Measurements from ENCODE around the gene CACNA2D3.

The CACNA2D3 gene

GRCh38 chr3:54311211-54311747, 188.9 kb downstream of the CACNA2D3 start:
- no peak overlapping the region for H3K4me3 ChIP-seq (ENCODE audit: low read length in 2 of 2)
- no peaks in the 10 kb centered on the region for H3K9me3 ChIP-seq (ENCODE audit: control insufficient read depth in 2 of 2, low read length in 2 of 2)
- no peaks in the 10 kb centered on the region for H3K4me1 ChIP-seq (ENCODE audit: control insufficient read depth in 2 of 2, insufficient read depth in 2 of 2, low read length in 2 of 2)
- no peak overlapping the region for H3K9ac ChIP-seq (ENCODE audit: low read depth in 1 of 2, low read length in 2 of 2)
- no peaks in the 10 kb centered on the region for H3K36me3 ChIP-seq (ENCODE audit: control insufficient read depth in 2 of 2, insufficient read depth in 2 of 2, low read length in 2 of 2)
- H3K27me3 ChIP-seq (ENCODE audit: control insufficient read depth in 2 of 2, insufficient read depth in 2 of 2, low read length in 2 of 2) = peaks cover 0 to 5% of the 10 kb centered on the region in 2 donors
- H3K27ac ChIP-seq (ENCODE audit: low read depth in 2 of 2, low read length in 2 of 2) = no peak overlapping the region

- Histone ChIP-seq H3K4me3 (ENCODE audit: low read length in 2 of 2) (no peak overlapping the region), H3K9me3 (ENCODE audit: control insufficient read depth in 2 of 2, low read length in 2 of 2) (no peaks in the 10 kb centered on the region)
Measured at GRCh38 chr3:54312156-54312899, 190.0 kb downstream of the CACNA2D3 start.

GRCh38 chr3:54313418-54313817, 191.1 kb downstream of the CACNA2D3 start:
- H3K9ac ChIP-seq (ENCODE audit: low read depth in 1 of 2, low read length in 2 of 2) = no peak overlapping the region
- no peak overlapping the region for H3K27ac ChIP-seq (ENCODE audit: low read depth in 2 of 2, low read length in 2 of 2)
- H3K4me1 ChIP-seq (ENCODE audit: control insufficient read depth in 2 of 2, insufficient read depth in 2 of 2, low read length in 2 of 2) = no peaks in the 10 kb centered on the region
- H3K36me3 ChIP-seq (ENCODE audit: control insufficient read depth in 2 of 2, insufficient read depth in 2 of 2, low read length in 2 of 2) = no peaks in the 10 kb centered on the region
- no peaks in the 10 kb centered on the region for H3K9me3 ChIP-seq (ENCODE audit: control insufficient read depth in 2 of 2, low read length in 2 of 2)
- H3K27me3 ChIP-seq (ENCODE audit: control insufficient read depth in 2 of 2, insufficient read depth in 2 of 2, low read length in 2 of 2) = peaks cover 0 to 2% of the 10 kb centered on the region in 2 donors
- no peak overlapping the region for H3K4me3 ChIP-seq (ENCODE audit: low read length in 2 of 2)

More at GRCh38 chr3:54312156-54312899, 190.0 kb downstream of the CACNA2D3 start:
- H3K9ac ChIP-seq (ENCODE audit: low read depth in 1 of 2, low read length in 2 of 2) = no peak overlapping the region
- peaks cover 0 to 2% of the 10 kb centered on the region in 2 donors for H3K27me3 ChIP-seq (ENCODE audit: control insufficient read depth in 2 of 2, insufficient read depth in 2 of 2, low read length in 2 of 2)
- H3K36me3 ChIP-seq (ENCODE audit: control insufficient read depth in 2 of 2, insufficient read depth in 2 of 2, low read length in 2 of 2) = no peaks in the 10 kb centered on the region
- H3K4me1 ChIP-seq (ENCODE audit: control insufficient read depth in 2 of 2, insufficient read depth in 2 of 2, low read length in 2 of 2) = no peaks in the 10 kb centered on the region
- H3K27ac ChIP-seq (ENCODE audit: low read depth in 2 of 2, low read length in 2 of 2) = no peak overlapping the region

GRCh38 chr3:54321520-54321919, 199.2 kb downstream of the CACNA2D3 start:
- Histone ChIP-seq H3K27me3 (ENCODE audit: control insufficient read depth in 2 of 2, insufficient read depth in 2 of 2, low read length in 2 of 2) (no peaks in the 10 kb centered on the region), H3K4me1 (ENCODE audit: control insufficient read depth in 2 of 2, insufficient read depth in 2 of 2, low read length in 2 of 2) (peaks cover 0 to 6% of the 10 kb centered on the region in 2 donors), H3K4me3 (ENCODE audit: low read length in 2 of 2) (peak overlapping the region in 1 of 2 donors; percentile 13), H3K27ac (ENCODE audit: low read depth in 2 of 2, low read length in 2 of 2) (no peak overlapping the region), H3K9me3 (ENCODE audit: control insufficient read depth in 2 of 2, low read length in 2 of 2) (no peaks in the 10 kb centered on the region), H3K9ac (ENCODE audit: low read depth in 1 of 2, low read length in 2 of 2) (no peak overlapping the region), H3K36me3 (ENCODE audit: control insufficient read depth in 2 of 2, insufficient read depth in 2 of 2, low read length in 2 of 2) (no peaks in the 10 kb centered on the region)

GRCh38 chr3:54322354-54322753, 200.0 kb downstream of the CACNA2D3 start:
- H3K9ac ChIP-seq (ENCODE audit: low read depth in 1 of 2, low read length in 2 of 2) = no peak overlapping the region
- no peaks in the 10 kb centered on the region for H3K36me3 ChIP-seq (ENCODE audit: control insufficient read depth in 2 of 2, insufficient read depth in 2 of 2, low read length in 2 of 2)
- peaks cover 0 to 6% of the 10 kb centered on the region in 2 donors for H3K4me1 ChIP-seq (ENCODE audit: control insufficient read depth in 2 of 2, insufficient read depth in 2 of 2, low read length in 2 of 2)
- no peaks in the 10 kb centered on the region for H3K9me3 ChIP-seq (ENCODE audit: control insufficient read depth in 2 of 2, low read length in 2 of 2)
- no peak overlapping the region for H3K27ac ChIP-seq (ENCODE audit: low read depth in 2 of 2, low read length in 2 of 2)
- no peaks in the 10 kb centered on the region for H3K27me3 ChIP-seq (ENCODE audit: control insufficient read depth in 2 of 2, insufficient read depth in 2 of 2, low read length in 2 of 2)
- H3K4me3 ChIP-seq (ENCODE audit: low read length in 2 of 2) = peak overlapping the region in 1 of 2 donors; percentile 22

GRCh38 chr3:54324103-54324502, 201.8 kb downstream of the CACNA2D3 start:
- H3K27me3 ChIP-seq (ENCODE audit: control insufficient read depth in 2 of 2, insufficient read depth in 2 of 2, low read length in 2 of 2) = no peaks in the 10 kb centered on the region
- no peaks in the 10 kb centered on the region for H3K36me3 ChIP-seq (ENCODE audit: control insufficient read depth in 2 of 2, insufficient read depth in 2 of 2, low read length in 2 of 2)
- no peak overlapping the region for H3K27ac ChIP-seq (ENCODE audit: low read depth in 2 of 2, low read length in 2 of 2)
- H3K4me3 ChIP-seq (ENCODE audit: low read length in 2 of 2) = no peak overlapping the region
- H3K4me1 ChIP-seq (ENCODE audit: control insufficient read depth in 2 of 2, insufficient read depth in 2 of 2, low read length in 2 of 2) = peaks cover 0 to 6% of the 10 kb centered on the region in 2 donors
- H3K9ac ChIP-seq (ENCODE audit: low read depth in 1 of 2, low read length in 2 of 2) = no peak overlapping the region
- no peaks in the 10 kb centered on the region for H3K9me3 ChIP-seq (ENCODE audit: control insufficient read depth in 2 of 2, low read length in 2 of 2)

GRCh38 chr3:54326951-54327350, 204.6 kb downstream of the CACNA2D3 start:
- H3K36me3 ChIP-seq (ENCODE audit: control insufficient read depth in 2 of 2, insufficient read depth in 2 of 2, low read length in 2 of 2) = no peaks in the 10 kb centered on the region
- H3K4me1 ChIP-seq (ENCODE audit: control insufficient read depth in 2 of 2, insufficient read depth in 2 of 2, low read length in 2 of 2) = peaks cover 0 to 4% of the 10 kb centered on the region in 2 donors
- peaks cover 0 to 3% of the 10 kb centered on the region in 2 donors for H3K27me3 ChIP-seq (ENCODE audit: control insufficient read depth in 2 of 2, insufficient read depth in 2 of 2, low read length in 2 of 2)
- H3K9ac ChIP-seq (ENCODE audit: low read depth in 1 of 2, low read length in 2 of 2) = no peak overlapping the region
- no peaks in the 10 kb centered on the region for H3K9me3 ChIP-seq (ENCODE audit: control insufficient read depth in 2 of 2, low read length in 2 of 2)
- H3K27ac ChIP-seq (ENCODE audit: low read depth in 2 of 2, low read length in 2 of 2) = no peak overlapping the region
- no peak overlapping the region for H3K4me3 ChIP-seq (ENCODE audit: low read length in 2 of 2)

GRCh38 chr3:54331341-54331740, 209.0 kb downstream of the CACNA2D3 start:
- H3K4me1 ChIP-seq (ENCODE audit: control insufficient read depth in 2 of 2, insufficient read depth in 2 of 2, low read length in 2 of 2) = no peaks in the 10 kb centered on the region
- no peak overlapping the region for H3K9ac ChIP-seq (ENCODE audit: low read depth in 1 of 2, low read length in 2 of 2)
- no peak overlapping the region for H3K27ac ChIP-seq (ENCODE audit: low read depth in 2 of 2, low read length in 2 of 2)
- H3K9me3 ChIP-seq (ENCODE audit: control insufficient read depth in 2 of 2, low read length in 2 of 2) = no peaks in the 10 kb centered on the region
- no peaks in the 10 kb centered on the region for H3K36me3 ChIP-seq (ENCODE audit: control insufficient read depth in 2 of 2, insufficient read depth in 2 of 2, low read length in 2 of 2)
- H3K4me3 ChIP-seq (ENCODE audit: low read length in 2 of 2) = no peak overlapping the region
- peaks cover 0 to 3% of the 10 kb centered on the region in 2 donors for H3K27me3 ChIP-seq (ENCODE audit: control insufficient read depth in 2 of 2, insufficient read depth in 2 of 2, low read length in 2 of 2)

GRCh38 chr3:54337846-54338245, 215.5 kb downstream of the CACNA2D3 start:
- Histone ChIP-seq H3K36me3 (ENCODE audit: control insufficient read depth in 2 of 2, insufficient read depth in 2 of 2, low read length in 2 of 2) (no peaks in the 10 kb centered on the region), H3K27me3 (ENCODE audit: control insufficient read depth in 2 of 2, insufficient read depth in 2 of 2, low read length in 2 of 2) (peaks cover 0 to 16% of the 10 kb centered on the region in 2 donors), H3K9me3 (ENCODE audit: control insufficient read depth in 2 of 2, low read length in 2 of 2) (no peaks in the 10 kb centered on the region), H3K27ac (ENCODE audit: low read depth in 2 of 2, low read length in 2 of 2) (no peak overlapping the region), H3K4me1 (ENCODE audit: control insufficient read depth in 2 of 2, insufficient read depth in 2 of 2, low read length in 2 of 2) (no peaks in the 10 kb centered on the region), H3K9ac (ENCODE audit: low read depth in 1 of 2, low read length in 2 of 2) (no peak overlapping the region), H3K4me3 (ENCODE audit: low read length in 2 of 2) (no peak overlapping the region)

- Histone ChIP-seq H3K27ac (ENCODE audit: low read depth in 2 of 2, low read length in 2 of 2) (no peak overlapping the region), H3K9me3 (ENCODE audit: control insufficient read depth in 2 of 2, low read length in 2 of 2) (no peaks in the 10 kb centered on the region), H3K27me3 (ENCODE audit: control insufficient read depth in 2 of 2, insufficient read depth in 2 of 2, low read length in 2 of 2) (peaks cover 5 to 25% of the 10 kb centered on the region in 2 donors), H3K36me3 (ENCODE audit: control insufficient read depth in 2 of 2, insufficient read depth in 2 of 2, low read length in 2 of 2) (no peaks in the 10 kb centered on the region), H3K4me3 (ENCODE audit: low read length in 2 of 2) (no peak overlapping the region), H3K9ac (ENCODE audit: low read depth in 1 of 2, low read length in 2 of 2) (no peak overlapping the region), H3K4me1 (ENCODE audit: control insufficient read depth in 2 of 2, insufficient read depth in 2 of 2, low read length in 2 of 2) (no peaks in the 10 kb centered on the region)
Measured at GRCh38 chr3:54339608-54340007, 217.3 kb downstream of the CACNA2D3 start.

Data from mucosa of rectum (tissue), 2 donors.